Measurements from ENCODE around the gene RFX8.

DNA sequence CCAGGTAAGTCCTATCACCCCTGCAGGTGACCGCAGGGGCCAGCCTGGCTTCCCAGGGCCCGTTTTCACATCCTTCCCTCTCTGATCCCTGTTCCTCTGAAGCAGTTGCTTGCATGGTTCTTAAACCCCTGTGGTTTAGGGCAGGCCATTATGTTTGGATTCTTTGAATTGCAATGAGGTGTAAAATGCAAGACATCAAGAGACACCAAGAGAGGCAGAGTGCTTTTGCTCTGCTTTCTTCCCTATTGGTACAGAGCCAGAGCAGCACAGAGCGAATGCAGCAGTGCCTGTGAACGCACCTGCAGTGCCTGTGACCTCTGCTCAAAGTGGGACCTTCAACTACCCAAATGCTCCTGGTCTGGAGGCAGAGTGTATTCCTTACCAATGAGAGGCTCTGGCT lies 7.6 kb downstream of the RFX8 start:
- no peak for TF ChIP-seq TAF1 (IDR thresholded peaks at IDR 0.05; ENCODE audit: borderline replicate concordance, insufficient read depth, low read length)
- no peak for TF ChIP-seq POLR2AphosphoS5 (IDR thresholded peaks at IDR 0.05; ENCODE audit: low read depth, low read length)

Measured in PFSK-1 (cell line).